HepG2 (cell line): Measurements from ENCODE around the gene SEMA6B. TPM values are rescaled to one million over a fixed set of nuclear protein-coding genes. Genes with fewer than 3 reads are reported as not detected.

ENCODE experiments used
- RBAK ChIP-seq: sonication (generic); formaldehyde crosslinking; IDR thresholded peaks from 2 replicates; pipeline ENCODE4 v1.5.1; 2020; ENCODE audit warnings: mild to moderate bottlenecking, missing genetic modification reagents
- TBX2 ChIP-seq: sonication (generic); formaldehyde crosslinking; IDR thresholded peaks from 2 replicates; pipeline ENCODE4 v1.5.0; 2020; ENCODE audit warnings: missing genetic modification reagents, mild to moderate bottlenecking, borderline replicate concordance
- ZNF280D ChIP-seq: sonication (generic); formaldehyde crosslinking; IDR thresholded peaks from 2 replicates; pipeline ENCODE4 v1.5.1; 2020; ENCODE audit warnings: mild to moderate bottlenecking, missing genetic modification reagents
- ZNF512B ChIP-seq: sonication (generic); formaldehyde crosslinking; IDR thresholded peaks from 2 replicates; pipeline ENCODE4 v1.5.1; 2020; ENCODE audit warnings: missing genetic modification reagents, mild to moderate bottlenecking, borderline replicate concordance
- ZNF513 ChIP-seq: sonication (generic); formaldehyde crosslinking; conservative IDR thresholded peaks from 2 replicates; pipeline ENCODE4 v1.5.0; 2020; ENCODE audit warnings: missing genetic modification reagents
- ZNF746 ChIP-seq: sonication (generic); formaldehyde crosslinking; IDR thresholded peaks from 2 replicates; pipeline ENCODE4 v1.8.0; 2022; ENCODE audit warnings: mild to moderate bottlenecking, missing genetic modification reagents
- ZNF781 ChIP-seq: sonication (generic); formaldehyde crosslinking; IDR thresholded peaks from 2 replicates; pipeline ENCODE4 v1.5.1; 2020; ENCODE audit warnings: borderline replicate concordance, mild to moderate bottlenecking, missing genetic modification reagents; ENCODE audit errors: not compliant biosample characterization
- polyA plus RNA-seq, 8 experiments: library from polyadenylated mRNA; depleted of rRNA in 3 of 8; stranded (reverse) in 7 of 8; unstranded in 1 of 8; fragments of >200 nt; fragmentation: Illumina TruSeq in 4 of 8; extraction: Trizol in 4 of 8; gene quantifications; 2 replicates each; pipeline versions ENCODE4 v1.2.1 to v1.2.3, GENCODE V29; 2011 to 2016; ENCODE audit warnings: low read depth in 4 of 8, missing spikeins in 1 of 8, mixed read lengths in 1 of 8; ENCODE audit not compliant: insufficient read depth in 1 of 8
- total RNA-seq, 5 experiments: library from RNA; depleted of rRNA; stranded (reverse); fragments of >200 nt; fragmentation: Illumina TruSeq; extraction: Trizol; gene quantifications; 2 replicates each; pipeline ENCODE4 v1.2.3, GENCODE V29; 2016; ENCODE audit warnings: low read depth in 1 of 5
- TF ChIP-seq, protein P1 (sequence below): sonication (generic); formaldehyde crosslinking; IDR thresholded peaks from 2 replicates; pipeline ENCODE4 v1.5.1; 2020; ENCODE audit warnings: mild to moderate bottlenecking, missing genetic modification reagents, moderate library complexity
- TF ChIP-seq, protein P2 (sequence below): sonication (generic); formaldehyde crosslinking; IDR thresholded peaks from 2 replicates; pipeline ENCODE4 v1.5.1; 2020; ENCODE audit warnings: mild to moderate bottlenecking, moderate library complexity, missing genetic modification reagents
- TF ChIP-seq, protein P3 (sequence below), 2 experiments: sonication (generic) in 1 of 2; formaldehyde crosslinking in 1 of 2; IDR thresholded peaks; 2 replicates each; pipeline versions ENCODE4 v1.5.1 to v1.6.1; 2011 to 2020; ENCODE audit warnings: borderline replicate concordance in 1 of 2, low read depth in 1 of 2, low read length in 1 of 2, mild to moderate bottlenecking in 1 of 2, missing genetic modification reagents in 1 of 2, moderate library complexity in 1 of 2

The SEMA6B gene
- total and polyA plus RNA-seq, 2 of the 13 experiments (the other 11 are each of a cell fraction or from before 2014, with no cell fraction given): 45.5 to 67.1 TPM

DNA sequence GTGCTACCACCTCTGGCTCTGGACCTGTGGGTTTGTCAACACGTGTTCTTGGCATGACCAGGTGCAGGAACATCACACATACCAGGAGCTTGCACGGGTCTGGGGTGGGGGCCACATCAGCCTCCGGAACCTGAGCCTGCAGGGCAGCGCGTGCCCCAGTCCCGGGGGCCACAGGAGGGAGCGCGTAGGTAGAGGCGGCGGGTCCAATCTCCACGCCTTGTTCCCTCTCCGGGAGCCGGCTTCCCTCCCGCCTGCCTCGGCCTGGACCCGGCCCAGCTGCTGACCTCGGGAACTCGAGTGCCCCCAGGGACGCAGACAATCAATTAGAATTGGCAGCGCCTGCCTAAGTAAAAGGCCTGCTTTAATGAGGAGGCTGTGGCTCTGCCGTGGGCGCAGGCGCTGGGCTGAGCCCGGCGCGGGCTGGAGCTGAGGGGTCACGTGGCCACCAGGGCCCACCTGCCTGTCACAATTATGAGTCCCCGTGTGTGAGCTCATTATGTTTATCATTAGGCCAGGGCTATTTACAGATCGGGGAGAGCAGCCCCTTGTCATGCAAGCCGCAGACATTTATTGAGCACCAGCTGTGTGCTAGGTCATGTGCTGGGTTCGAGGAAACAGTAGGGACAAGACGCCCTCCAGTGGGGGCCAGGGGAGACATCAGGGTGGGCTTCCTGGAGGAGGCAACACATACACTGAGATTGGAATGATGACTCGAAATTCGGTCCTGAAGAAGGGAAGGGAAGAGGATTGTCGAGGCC is 47.6 kb upstream of the SEMA6B start (continued):
- TF ChIP-seq ZNF512B (no peak), TBX2 (CRISPR knock-in tag) (peak; percentile 77), ZNF513 (no peak), ZNF746 (no peak), RBAK (no peak), ZNF781 (CRISPR knock-in tag) (no peak), ZNF280D (CRISPR knock-in tag) (peak; percentile 57; the same call in 1 of the 2 replicates)
- TF ChIP-seq, protein P1, sequence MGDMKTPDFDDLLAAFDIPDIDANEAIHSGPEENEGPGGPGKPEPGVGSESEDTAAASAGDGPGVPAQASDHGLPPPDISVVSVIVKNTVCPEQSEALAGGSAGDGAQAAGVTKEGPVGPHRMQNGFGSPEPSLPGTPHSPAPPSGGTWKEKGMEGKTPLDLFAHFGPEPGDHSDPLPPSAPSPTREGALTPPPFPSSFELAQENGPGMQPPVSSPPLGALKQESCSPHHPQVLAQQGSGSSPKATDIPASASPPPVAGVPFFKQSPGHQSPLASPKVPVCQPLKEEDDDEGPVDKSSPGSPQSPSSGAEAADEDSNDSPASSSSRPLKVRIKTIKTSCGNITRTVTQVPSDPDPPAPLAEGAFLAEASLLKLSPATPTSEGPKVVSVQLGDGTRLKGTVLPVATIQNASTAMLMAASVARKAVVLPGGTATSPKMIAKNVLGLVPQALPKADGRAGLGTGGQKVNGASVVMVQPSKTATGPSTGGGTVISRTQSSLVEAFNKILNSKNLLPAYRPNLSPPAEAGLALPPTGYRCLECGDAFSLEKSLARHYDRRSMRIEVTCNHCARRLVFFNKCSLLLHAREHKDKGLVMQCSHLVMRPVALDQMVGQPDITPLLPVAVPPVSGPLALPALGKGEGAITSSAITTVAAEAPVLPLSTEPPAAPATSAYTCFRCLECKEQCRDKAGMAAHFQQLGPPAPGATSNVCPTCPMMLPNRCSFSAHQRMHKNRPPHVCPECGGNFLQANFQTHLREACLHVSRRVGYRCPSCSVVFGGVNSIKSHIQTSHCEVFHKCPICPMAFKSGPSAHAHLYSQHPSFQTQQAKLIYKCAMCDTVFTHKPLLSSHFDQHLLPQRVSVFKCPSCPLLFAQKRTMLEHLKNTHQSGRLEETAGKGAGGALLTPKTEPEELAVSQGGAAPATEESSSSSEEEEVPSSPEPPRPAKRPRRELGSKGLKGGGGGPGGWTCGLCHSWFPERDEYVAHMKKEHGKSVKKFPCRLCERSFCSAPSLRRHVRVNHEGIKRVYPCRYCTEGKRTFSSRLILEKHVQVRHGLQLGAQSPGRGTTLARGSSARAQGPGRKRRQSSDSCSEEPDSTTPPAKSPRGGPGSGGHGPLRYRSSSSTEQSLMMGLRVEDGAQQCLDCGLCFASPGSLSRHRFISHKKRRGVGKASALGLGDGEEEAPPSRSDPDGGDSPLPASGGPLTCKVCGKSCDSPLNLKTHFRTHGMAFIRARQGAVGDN (CRISPR knock-in tag): peak; percentile 82
- TF ChIP-seq, protein P2, sequence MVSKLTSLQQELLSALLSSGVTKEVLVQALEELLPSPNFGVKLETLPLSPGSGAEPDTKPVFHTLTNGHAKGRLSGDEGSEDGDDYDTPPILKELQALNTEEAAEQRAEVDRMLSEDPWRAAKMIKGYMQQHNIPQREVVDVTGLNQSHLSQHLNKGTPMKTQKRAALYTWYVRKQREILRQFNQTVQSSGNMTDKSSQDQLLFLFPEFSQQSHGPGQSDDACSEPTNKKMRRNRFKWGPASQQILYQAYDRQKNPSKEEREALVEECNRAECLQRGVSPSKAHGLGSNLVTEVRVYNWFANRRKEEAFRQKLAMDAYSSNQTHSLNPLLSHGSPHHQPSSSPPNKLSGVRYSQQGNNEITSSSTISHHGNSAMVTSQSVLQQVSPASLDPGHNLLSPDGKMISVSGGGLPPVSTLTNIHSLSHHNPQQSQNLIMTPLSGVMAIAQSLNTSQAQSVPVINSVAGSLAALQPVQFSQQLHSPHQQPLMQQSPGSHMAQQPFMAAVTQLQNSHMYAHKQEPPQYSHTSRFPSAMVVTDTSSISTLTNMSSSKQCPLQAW (CRISPR knock-in tag): peak; percentile 70
- TF ChIP-seq, protein P3, sequence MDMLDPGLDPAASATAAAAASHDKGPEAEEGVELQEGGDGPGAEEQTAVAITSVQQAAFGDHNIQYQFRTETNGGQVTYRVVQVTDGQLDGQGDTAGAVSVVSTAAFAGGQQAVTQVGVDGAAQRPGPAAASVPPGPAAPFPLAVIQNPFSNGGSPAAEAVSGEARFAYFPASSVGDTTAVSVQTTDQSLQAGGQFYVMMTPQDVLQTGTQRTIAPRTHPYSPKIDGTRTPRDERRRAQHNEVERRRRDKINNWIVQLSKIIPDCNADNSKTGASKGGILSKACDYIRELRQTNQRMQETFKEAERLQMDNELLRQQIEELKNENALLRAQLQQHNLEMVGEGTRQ (IDR thresholded peaks at IDR 0.05; ENCODE audit: low read depth, low read length): peak; percentile 69
- TF ChIP-seq, protein P3 (CRISPR knock-in tag; IDR thresholded peaks at IDR 0.05; ENCODE audit: borderline replicate concordance): peak; percentile 91; the same call in 1 of the 2 replicates
